Measurements from ENCODE around the gene ADORA2B.

Gene ADORA2B

GRCh38 chr17:15957608-15958307, 12.8 kb downstream of the ADORA2B start:
- TF ChIP-seq CTCF (conservative IDR thresholded peaks at IDR 0.05; ENCODE audit: low read depth), result no peak
- POLR2A ChIA-PET (ENCODE audit: low non-redundant PET), result no interaction called here
- H3K27ac ChIP-seq, result peak overlapping the region; percentile 92
- no peak for DNase-seq (ENCODE audit: low spot score)
- CTCF ChIA-PET, result no interaction called here

GRCh38 chr17:15958484-15958854, 13.5 kb downstream of the ADORA2B start:
- CTCF ChIA-PET, result no interaction called here
- no peak for TF ChIP-seq CTCF (conservative IDR thresholded peaks at IDR 0.05; ENCODE audit: low read depth)
- POLR2A ChIA-PET (ENCODE audit: low non-redundant PET), result interaction anchor here (1.3 kb wide), 1 partner anchor 13 kb away, joined by 5 read pairs; the partner anchor contains the start of gene ADORA2B
- DNase-seq (ENCODE audit: low spot score), result no peak
- peak overlapping the region; percentile 92 for H3K27ac ChIP-seq

GRCh38 chr17:15963670-15964110, 18.8 kb downstream of the ADORA2B start:
- POLR2A ChIA-PET (ENCODE audit: low non-redundant PET), result no interaction called here
- DNase-seq (ENCODE audit: low spot score), result peak; percentile 70
- H3K27ac ChIP-seq, result peak overlapping the region; percentile 88
- CTCF ChIA-PET, result no interaction called here
- no peak for TF ChIP-seq CTCF (conservative IDR thresholded peaks at IDR 0.05; ENCODE audit: low read depth)

- H3K27ac ChIP-seq, result peak overlapping the region; percentile 24; the same call in 1 of the 2 replicates
- no peak for DNase-seq (ENCODE audit: low spot score)
- no peak for TF ChIP-seq CTCF (conservative IDR thresholded peaks at IDR 0.05; ENCODE audit: low read depth)
- ChIA-PET CTCF (no interaction called here), POLR2A (ENCODE audit: low non-redundant PET) (no interaction called here)
Measured at GRCh38 chr17:15965528-15965927, 20.6 kb downstream of the ADORA2B start.

GRCh38 chr17:15966183-15966878, 21.4 kb downstream of the ADORA2B start:
- peak overlapping the region; percentile 59 for H3K27ac ChIP-seq
- no peak for TF ChIP-seq CTCF (conservative IDR thresholded peaks at IDR 0.05; ENCODE audit: low read depth)
- no peak for DNase-seq (ENCODE audit: low spot score)
- CTCF ChIA-PET, result no interaction called here
- POLR2A ChIA-PET (ENCODE audit: low non-redundant PET), result no interaction called here

- POLR2A ChIA-PET (ENCODE audit: low non-redundant PET), result no interaction called here
- CTCF ChIA-PET, result no interaction called here
- no peak for TF ChIP-seq CTCF (conservative IDR thresholded peaks at IDR 0.05; ENCODE audit: low read depth)
- DNase-seq (ENCODE audit: low spot score), result no peak
- H3K27ac ChIP-seq, result peak overlapping the region; percentile 59
Measured at GRCh38 chr17:15966879-15967248, 21.9 kb downstream of the ADORA2B start.
